ENCODE measurements around the gene ZBTB16.

ZBTB16 gene

GRCh38 chr11:114042234-114042633, 17.3 kb upstream of the ZBTB16 start:
- H3K4me1 ChIP-seq (ENCODE audit: low read length) = 0 out of 2 replicates have a peak, but pooled peaks cover 3% of the 10 kb centered on the region
- no peak for DNase-seq
- no peak overlapping the region for H3K9ac ChIP-seq (ENCODE audit: low read length)
- H2AFZ ChIP-seq (ENCODE audit: low read length) = no peak overlapping the region
- no peak overlapping the region for H3K4me2 ChIP-seq (ENCODE audit: low read depth, low read length)
- H3K27ac ChIP-seq (ENCODE audit: low read length) = no peak overlapping the region
- H4K20me1 ChIP-seq (ENCODE audit: insufficient read depth, low read length) = no peaks in the 10 kb centered on the region
- no peaks in the 10 kb centered on the region for H3K79me2 ChIP-seq (ENCODE audit: low read length)
- no peaks in the 10 kb centered on the region for H3K9me3 ChIP-seq (replicated peaks; ENCODE audit: insufficient read depth, low read length)
- no peaks in the 10 kb centered on the region for H3F3A ChIP-seq (ENCODE audit: insufficient read depth, low read length)
- no peaks in the 10 kb centered on the region for H3K9me2 ChIP-seq (replicated peaks; ENCODE audit: insufficient read depth, low read length)
- no peak for TF ChIP-seq CTCF (IDR thresholded peaks at IDR 0.05; ENCODE audit: low read length)
- no peak for TF ChIP-seq EZH2phosphoT487 (IDR thresholded peaks at IDR 0.05; ENCODE audit: low read length)
- TF ChIP-seq EZH2 (optimal IDR thresholded peaks at IDR 0.05; ENCODE audit: low read depth, low read length) = no peak
- H3K27me3 ChIP-seq (replicated peaks; ENCODE audit: insufficient read depth, low read length) = no peaks in the 10 kb centered on the region
- H3K36me3 ChIP-seq (replicated peaks; ENCODE audit: insufficient read depth, low read length) = no peaks in the 10 kb centered on the region
- no peak overlapping the region for H3K4me3 ChIP-seq (ENCODE audit: low read length)

- no peak overlapping the region for H3K9ac ChIP-seq (ENCODE audit: low read length)
- no peaks in the 10 kb centered on the region for H3K9me3 ChIP-seq (replicated peaks; ENCODE audit: insufficient read depth, low read length)
- no peaks in the 10 kb centered on the region for H3K9me2 ChIP-seq (replicated peaks; ENCODE audit: insufficient read depth, low read length)
- H4K20me1 ChIP-seq (ENCODE audit: insufficient read depth, low read length) = no peaks in the 10 kb centered on the region
- H3K4me1 ChIP-seq (ENCODE audit: low read length) = 0 out of 2 replicates have a peak, but pooled peaks cover 3% of the 10 kb centered on the region
- no peaks in the 10 kb centered on the region for H3K79me2 ChIP-seq (ENCODE audit: low read length)
- H3K4me3 ChIP-seq (ENCODE audit: low read length) = no peak overlapping the region
- no peak overlapping the region for H3K27ac ChIP-seq (ENCODE audit: low read length)
- no peak for DNase-seq
- H3K36me3 ChIP-seq (replicated peaks; ENCODE audit: insufficient read depth, low read length) = no peaks in the 10 kb centered on the region
- H2AFZ ChIP-seq (ENCODE audit: low read length) = no peak overlapping the region
- H3K27me3 ChIP-seq (replicated peaks; ENCODE audit: insufficient read depth, low read length) = no peaks in the 10 kb centered on the region
- no peak for TF ChIP-seq EZH2 (optimal IDR thresholded peaks at IDR 0.05; ENCODE audit: low read depth, low read length)
- TF ChIP-seq EZH2phosphoT487 (IDR thresholded peaks at IDR 0.05; ENCODE audit: low read length) = no peak
- no peak for TF ChIP-seq CTCF (IDR thresholded peaks at IDR 0.05; ENCODE audit: low read length)
- no peak overlapping the region for H3K4me2 ChIP-seq (ENCODE audit: low read depth, low read length)
- no peaks in the 10 kb centered on the region for H3F3A ChIP-seq (ENCODE audit: insufficient read depth, low read length)
Observed at GRCh38 chr11:114044042-114044871, 15.3 kb upstream of the ZBTB16 start.

- TF ChIP-seq EZH2phosphoT487 (IDR thresholded peaks at IDR 0.05; ENCODE audit: low read length) (no peak), EZH2 (optimal IDR thresholded peaks at IDR 0.05; ENCODE audit: low read depth, low read length) (no peak), CTCF (IDR thresholded peaks at IDR 0.05; ENCODE audit: low read length) (no peak)
- Histone ChIP-seq H3K9me2 (replicated peaks; ENCODE audit: insufficient read depth, low read length) (no peaks in the 10 kb centered on the region), H3K9ac (ENCODE audit: low read length) (no peak overlapping the region), H3K79me2 (ENCODE audit: low read length) (no peaks in the 10 kb centered on the region), H3F3A (ENCODE audit: insufficient read depth, low read length) (no peaks in the 10 kb centered on the region), H3K9me3 (replicated peaks; ENCODE audit: insufficient read depth, low read length) (no peaks in the 10 kb centered on the region), H3K4me3 (ENCODE audit: low read length) (no peak overlapping the region), H3K27me3 (replicated peaks; ENCODE audit: insufficient read depth, low read length) (no peaks in the 10 kb centered on the region), H3K36me3 (replicated peaks; ENCODE audit: insufficient read depth, low read length) (no peaks in the 10 kb centered on the region), H2AFZ (ENCODE audit: low read length) (no peak overlapping the region), H3K4me2 (ENCODE audit: low read depth, low read length) (no peak overlapping the region), H3K27ac (ENCODE audit: low read length) (no peak overlapping the region), H4K20me1 (ENCODE audit: insufficient read depth, low read length) (no peaks in the 10 kb centered on the region), H3K4me1 (ENCODE audit: low read length) (0 out of 2 replicates have a peak, but pooled peaks cover 3% of the 10 kb centered on the region)
- DNase-seq = no peak
Observed at GRCh38 chr11:114047327-114047726, 12.2 kb upstream of the ZBTB16 start.

Measured in MM.1S (cell line).